HG02973 (cell line): Measurements from ENCODE around the gene RASA4B.
A peak's percentile ranks its signal among the peaks of the same experiment; 100 is the strongest.
"Not testable (repeated sequence)": the region's sequence is repeated elsewhere in the genome, so short reads cannot be mapped to it uniquely, and the experiment has no call there.

ENCODE experiments used
- ATAC-seq: cut with Tn5 transposase; IDR thresholded peaks from one replicate; pipeline ENCODE4 v1.9.1; 2021; ENCODE audit warnings: moderate library complexity; ENCODE audit not compliant: unreplicated experiment

RASA4B gene

DNA sequence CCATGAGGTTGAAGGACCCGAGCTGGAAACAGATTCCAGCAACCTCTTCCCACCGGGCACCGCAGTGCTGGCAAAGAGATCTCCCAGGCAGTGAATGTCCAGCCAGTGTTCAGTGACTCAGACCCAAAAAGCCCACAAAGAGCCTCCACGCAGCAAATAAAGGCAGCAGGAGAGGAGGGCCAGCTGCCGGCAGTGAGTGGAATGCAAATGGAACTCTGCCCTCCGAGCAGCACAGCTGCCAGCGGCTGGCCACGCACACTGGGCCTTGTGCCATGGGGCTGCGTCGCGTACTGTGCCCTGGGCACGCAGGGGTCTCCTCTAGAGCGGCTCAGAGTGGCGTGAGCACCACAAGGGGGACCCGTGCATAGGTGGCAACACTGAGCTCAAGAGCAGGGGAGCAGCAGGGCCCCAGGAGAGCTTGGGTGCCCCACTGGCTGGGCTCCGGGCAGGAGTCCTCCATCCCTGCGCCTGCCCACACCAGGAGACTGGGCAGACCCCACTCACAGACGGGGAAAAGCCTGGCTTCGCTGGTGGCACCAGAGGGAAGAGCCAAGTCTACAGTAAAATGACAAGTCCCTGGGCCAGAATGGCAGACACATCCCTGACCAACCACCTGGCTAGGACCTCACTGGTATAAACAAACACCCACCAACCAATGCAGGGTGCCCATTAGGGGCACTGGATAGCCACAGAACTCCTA lies 42.7 kb downstream of the RASA4B start:
- not testable (repeated sequence) for ATAC-seq

GRCh38 chr7:102474116-102474515 lies 43.5 kb downstream of the RASA4B start:
- ATAC-seq = not testable (repeated sequence)

GRCh38 chr7:102473271-102473991 lies 44.1 kb downstream of the RASA4B start:
- no peak for ATAC-seq

GRCh38 chr7:102472126-102473041 lies 45.2 kb downstream of the RASA4B start:
- no peak for ATAC-seq

- ATAC-seq = no peak
These were observed 45.8 kb downstream of the RASA4B start for GRCh38 chr7:102471791-102472125.

GRCh38 chr7:102469972-102470825 lies 47.4 kb downstream of the RASA4B start:
- no peak for ATAC-seq

DNA sequence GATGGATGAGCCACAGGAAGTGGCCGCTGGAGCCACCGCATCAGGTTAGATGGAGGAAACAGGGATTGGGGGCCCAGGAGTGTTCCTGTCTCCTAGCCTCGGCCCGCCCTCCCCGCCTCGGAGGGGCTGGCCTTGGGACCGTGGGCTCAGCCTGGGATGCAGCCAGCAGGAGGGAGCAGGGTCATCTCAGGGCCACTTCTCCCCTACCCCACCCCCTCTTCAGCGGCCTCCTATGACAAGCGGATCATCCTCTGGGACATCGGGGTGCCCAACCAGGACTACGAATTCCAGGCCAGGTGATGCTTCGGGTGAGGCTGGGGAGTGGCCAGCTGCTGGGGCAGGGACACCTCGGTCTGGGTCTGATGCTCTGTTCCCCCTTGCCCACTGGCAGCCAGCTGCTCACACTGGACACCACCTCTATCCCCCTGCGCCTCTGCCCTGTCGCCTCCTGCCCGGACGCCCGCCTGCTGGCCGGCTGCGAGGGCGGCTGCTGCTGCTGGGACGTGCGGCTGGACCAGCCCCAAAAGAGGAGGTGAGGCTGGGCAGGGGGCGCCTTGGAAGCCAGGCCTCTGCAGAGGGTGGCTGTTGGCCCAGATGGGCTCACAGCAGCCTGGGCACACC lies 48.1 kb downstream of the RASA4B start:
- no peak for ATAC-seq

DNA sequence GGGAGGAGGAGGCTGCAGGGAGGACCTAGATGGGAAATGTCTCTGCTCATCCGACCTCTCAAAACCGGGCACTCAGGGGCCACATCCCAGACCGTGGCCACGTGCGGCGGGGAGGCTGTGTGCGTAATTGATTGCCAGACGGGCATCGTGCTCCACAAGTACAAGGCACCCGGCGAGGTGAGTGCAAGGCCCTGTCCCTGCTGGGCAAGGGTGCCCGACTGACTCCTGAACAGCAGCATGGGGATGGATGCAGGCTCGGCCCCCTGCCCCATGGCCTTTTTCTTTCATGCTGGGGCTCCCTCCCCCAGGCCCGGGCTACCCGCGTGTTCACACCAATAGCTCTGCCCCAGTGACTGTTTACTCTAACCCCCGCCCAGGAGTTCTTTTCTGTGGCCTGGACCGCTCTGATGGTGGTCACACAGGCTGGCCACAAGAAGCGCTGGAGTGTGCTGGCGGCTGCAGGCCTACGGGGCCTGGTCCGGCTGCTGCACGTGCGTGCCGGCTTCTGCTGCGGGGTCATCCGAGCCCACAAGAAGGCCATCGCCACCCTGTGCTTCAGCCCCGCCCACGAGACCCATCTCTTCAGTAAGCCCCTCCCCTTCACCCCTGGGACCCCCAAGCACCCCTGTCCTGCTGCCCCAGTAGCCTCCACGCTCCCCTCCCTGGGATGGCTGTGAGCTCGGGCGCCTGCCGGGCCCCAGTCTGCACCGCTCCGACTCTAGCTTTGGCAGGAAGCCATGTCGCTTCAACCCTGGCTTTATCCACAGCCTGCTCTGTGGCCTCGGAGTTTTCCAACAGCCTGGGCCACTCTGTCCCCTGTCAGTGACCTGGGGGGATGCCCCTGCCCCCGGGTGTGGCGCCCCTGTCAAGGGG lies 48.9 kb downstream of the RASA4B start:
- no peak for ATAC-seq

DNA sequence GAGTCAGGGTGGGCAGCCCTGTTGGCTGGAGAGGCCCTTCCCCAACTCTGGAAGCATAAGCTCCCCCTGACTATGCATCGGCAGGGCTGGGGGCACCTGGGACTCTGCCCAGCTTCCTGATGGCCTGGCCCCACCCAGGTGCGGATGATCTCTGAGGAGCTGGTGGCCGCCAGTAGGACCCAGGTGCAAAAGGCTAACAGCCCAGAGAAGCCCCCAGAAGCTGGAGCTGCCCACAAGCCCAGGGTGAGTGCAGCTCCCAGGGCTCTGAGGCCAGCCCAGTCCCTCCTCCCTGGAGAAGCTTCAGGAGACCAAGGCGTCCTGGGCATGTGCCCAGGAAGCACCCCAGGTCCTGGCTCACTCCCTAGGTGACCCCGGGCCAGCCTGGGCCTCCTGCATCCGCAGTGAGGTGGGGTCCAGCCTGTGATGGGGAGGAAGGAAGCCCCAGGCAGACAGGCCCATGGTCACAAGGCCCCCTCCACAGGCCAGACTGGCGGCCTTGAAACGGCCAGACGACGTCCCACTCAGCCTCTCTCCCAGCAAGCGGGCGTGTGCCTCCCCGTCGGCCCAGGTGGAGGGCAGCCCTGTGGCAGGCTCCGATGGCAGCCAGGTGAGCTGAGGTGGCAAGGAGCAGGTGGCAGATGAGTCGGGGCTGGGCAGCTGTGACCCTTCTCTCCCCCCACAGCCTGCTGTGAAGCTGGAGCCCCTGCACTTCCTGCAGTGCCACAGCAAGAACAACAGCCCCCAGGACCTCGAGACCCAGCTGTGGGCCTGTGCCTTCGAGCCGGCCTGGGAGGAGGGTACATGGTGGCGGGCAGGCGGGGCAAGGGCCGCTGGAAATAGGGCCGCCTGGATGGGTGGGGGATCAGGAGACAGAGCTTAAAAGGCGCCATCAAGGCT lies 49.7 kb downstream of the RASA4B start:
- ATAC-seq = no peak

DNA sequence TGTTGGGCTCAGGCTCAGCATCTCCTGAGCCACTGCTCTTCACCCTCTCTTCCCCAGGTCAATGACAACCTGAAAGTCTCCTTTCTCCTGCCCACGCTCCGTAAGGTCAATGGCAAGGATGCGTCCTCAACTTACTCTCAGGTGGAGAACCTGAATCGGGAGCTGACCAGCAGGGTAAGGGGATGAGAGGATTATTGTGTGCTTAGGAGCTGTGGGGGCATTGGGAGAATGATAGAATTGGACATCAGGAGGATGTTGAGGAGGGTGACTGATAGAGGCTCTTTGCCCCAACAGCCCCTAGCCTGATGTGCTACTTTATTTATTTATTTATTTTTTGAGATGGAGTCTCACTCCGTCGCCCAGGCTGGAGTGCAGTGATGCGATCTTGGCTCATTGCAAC lies 51.5 kb downstream of the RASA4B start:
- ATAC-seq = no peak

- peak; percentile 83 for ATAC-seq
These were observed 52.8 kb downstream of the RASA4B start, which contains the start of the genes ALKBH4 and LRWD1 for GRCh38 chr7:102464577-102465280. Gene ALKBH4, minus strand, starts transcription at chr7:102464863. Its CDS starts 27 bp downstream, at chr7:102464836. Gene LRWD1, plus strand, starts transcription at chr7:102464984. Its CDS starts 97 bp downstream, at chr7:102465081.

- no peak for ATAC-seq
These were observed 53.6 kb downstream of the RASA4B start for GRCh38 chr7:102463841-102464576.

GRCh38 chr7:102460467-102460866 lies 57.1 kb downstream of the RASA4B start:
- no peak for ATAC-seq

DNA sequence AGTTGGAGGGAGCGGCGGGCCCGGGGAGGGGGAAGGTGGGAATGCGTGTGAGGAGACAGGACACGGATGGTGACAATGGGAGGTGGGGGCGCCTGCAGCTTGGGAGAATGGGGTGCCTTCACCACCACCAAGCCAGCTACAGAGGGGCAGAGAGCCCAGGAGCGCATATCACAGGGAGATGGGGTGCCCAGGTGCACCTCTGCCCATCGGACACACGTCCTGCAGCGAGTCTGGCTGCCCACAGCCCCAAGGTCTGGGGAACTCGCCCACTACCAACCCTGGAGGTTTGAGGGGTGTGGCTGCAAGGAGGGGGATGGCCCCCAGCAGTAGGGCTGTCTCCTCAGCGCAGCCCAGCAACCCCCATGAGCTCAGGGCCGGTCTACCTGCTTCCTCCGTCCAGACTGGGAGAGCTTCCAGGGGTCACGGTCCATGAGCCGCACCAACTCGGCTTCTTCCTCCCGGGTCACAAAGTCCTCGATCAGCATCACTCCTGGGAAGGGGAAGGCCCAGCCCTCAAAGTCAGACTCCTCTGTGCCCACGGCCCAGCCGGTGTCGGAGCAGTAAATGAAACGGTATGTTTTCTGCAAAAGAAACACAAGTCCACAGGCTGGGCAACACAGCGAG lies 58.2 kb downstream of the RASA4B start:
- ATAC-seq = no peak

DNA sequence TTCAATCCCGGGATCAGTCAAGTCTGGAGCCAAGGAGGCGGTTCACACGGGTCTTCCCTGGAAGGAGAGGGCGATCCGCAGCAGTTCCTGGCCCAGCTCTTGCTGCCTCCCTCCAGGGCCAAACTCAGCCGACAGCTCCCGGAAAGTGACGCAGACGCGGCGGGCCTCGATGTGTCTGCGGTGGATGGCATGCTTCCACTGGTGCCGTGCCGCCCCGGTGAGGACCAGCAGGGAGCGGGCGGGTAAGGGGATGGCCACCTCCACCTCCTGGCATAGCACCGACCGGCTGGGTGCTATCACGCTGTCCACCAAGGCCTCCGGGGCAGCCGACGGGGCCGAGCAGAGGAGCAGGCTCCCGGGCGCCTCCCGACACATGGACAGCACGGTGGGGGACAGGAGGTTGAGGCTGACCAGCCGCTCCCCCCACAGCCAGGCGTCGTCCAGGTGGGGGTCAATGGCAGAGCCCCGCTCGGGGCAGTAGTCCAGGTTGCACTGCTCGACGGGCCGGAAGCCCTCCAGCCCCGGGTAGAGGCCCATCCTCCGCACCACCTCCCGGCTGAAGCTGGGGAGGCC lies 60.1 kb downstream of the RASA4B start:
- no peak for ATAC-seq

DNA sequence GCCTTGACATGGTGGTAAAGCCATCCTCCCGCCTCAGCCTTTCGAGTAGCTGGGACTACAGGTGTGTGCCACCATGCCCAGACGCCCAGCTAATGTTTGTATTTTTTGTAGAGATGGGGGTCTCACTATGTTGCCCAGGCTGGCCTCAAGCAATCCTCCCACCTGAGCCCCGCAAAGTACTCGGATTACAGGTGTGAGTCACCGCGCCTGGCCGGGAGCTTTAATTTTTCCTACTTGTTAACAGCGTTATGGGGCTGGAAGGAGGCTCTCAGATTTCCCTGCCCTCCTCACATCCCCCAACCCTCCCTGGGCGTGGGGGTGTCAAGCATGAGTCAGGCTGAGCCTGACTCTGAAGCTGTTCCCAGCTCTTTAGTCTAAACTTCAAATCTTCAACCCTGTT lies 61.2 kb downstream of the RASA4B start:
- ATAC-seq = no peak
